Panc1 (cell line): ENCODE measurements around the gene PRND. TPM values are rescaled to one million over a fixed set of nuclear protein-coding genes. Genes with fewer than 3 reads are reported as not detected.

Experiments used
- ATAC-seq: fragments of 200-7000 bp; cut with Tn5 transposase; 2 replicates; pipeline ENCODE4 v1.9.1; 2020; ENCODE audit warnings: mild to moderate bottlenecking, moderate library complexity
- BruUV-seq: library from RNA; stranded (reverse); fragments of 400-500 nt; replicated peaks from 2 replicates; lab custom pipeline; 2021; lab: Mats Ljungman, UMichigan
- CTCF ChIA-PET: fragments of 300-600 bp; sonication (Branson Sonifier 250); formaldehyde crosslinking; loops from one replicate; lab custom pipeline; 2022; ENCODE audit warnings: antibody characterized with exemption; lab: Charles Lee
- POLR2A ChIA-PET: fragments of 300-600 bp; sonication (Branson Sonifier 250); formaldehyde crosslinking; loops from one replicate; lab custom pipeline; 2022; ENCODE audit warnings: antibody characterized with exemption; lab: Charles Lee
- DNase-seq: peaks from one replicate; pipeline ENCODE4 v3.0.0-alpha.2; 2010; ENCODE audit warnings: low read depth, low spot score
- H3K27ac ChIP-seq: 2 replicates; pipeline ENCODE4 v1.5.1; 2011; ENCODE audit warnings: mild to moderate bottlenecking, low read length, inconsistent platforms
- H3K27me3 ChIP-seq: fragments of 200-500 bp; sonication (Bioruptor generic); 2 replicates; pipeline ENCODE4 v1.6.0; 2014; ENCODE audit warnings: low read length, inconsistent platforms; ENCODE audit not compliant: control insufficient read depth, insufficient read depth
- H3K36me3 ChIP-seq: fragments of 200-500 bp; sonication (Bioruptor generic); 2 replicates; pipeline ENCODE4 v1.5.1; 2014; ENCODE audit warnings: inconsistent platforms, mild to moderate bottlenecking, low read length, moderate library complexity; ENCODE audit not compliant: control insufficient read depth, insufficient read depth
- H3K4me1 ChIP-seq: 2 replicates; pipeline ENCODE4 v1.5.1; 2011; ENCODE audit warnings: inconsistent platforms, mild to moderate bottlenecking, low read length, moderate library complexity; ENCODE audit not compliant: control insufficient read depth, insufficient read depth
- H3K4me3 ChIP-seq, 2 experiments: 2 replicates each; pipeline ENCODE4 v1.5.1; 2011 to 2012; ENCODE audit warnings: low read depth in 2 of 2, low read length in 2 of 2, mild to moderate bottlenecking in 2 of 2, inconsistent platforms in 1 of 2, moderate library complexity in 1 of 2
- H3K9me3 ChIP-seq: fragments of 200-500 bp; sonication (Bioruptor generic); 2 replicates; pipeline ENCODE4 v1.5.1; 2014; ENCODE audit warnings: low read depth, mild to moderate bottlenecking, inconsistent platforms, low read length, moderate library complexity; ENCODE audit not compliant: control insufficient read depth, insufficient read depth
- POLR2AphosphoS5 ChIP-seq: IDR thresholded peaks from 2 replicates; pipeline ENCODE4 v1.6.1; 2012; ENCODE audit warnings: mild to moderate bottlenecking, low read depth, low read length, moderate library complexity
- SIN3A ChIP-seq: IDR thresholded peaks from 2 replicates; pipeline ENCODE4 v1.6.1; 2012; ENCODE audit warnings: low read depth, mild to moderate bottlenecking, low read length, moderate library complexity, borderline replicate concordance; ENCODE audit not compliant: insufficient read depth
- TCF7L2 ChIP-seq: IDR thresholded peaks from 2 replicates; pipeline ENCODE4 v1.6.1; 2011; ENCODE audit warnings: mild to moderate bottlenecking, low read depth, low read length, inconsistent platforms
- in situ Hi-C: cut with HindIII; loops from 2 replicates; pipeline ENCODE4 v1.10.0; 2016; ENCODE audit warnings: low sequenced_read_pairs, low pct_unique_long_range_greater_than_20kb
- intact Hi-C: fragments of 100-400 bp; cut with micrococcal nuclease; formaldehyde crosslinking; loops from one replicate; pipeline ENCODE4 v1.10.0; 2022; ENCODE audit not compliant: unreplicated experiment
- total RNA-seq: library from RNA; stranded (reverse); gene quantifications from one replicate; pipeline ENCODE4 v1.2.1, GENCODE V29; 2021; ENCODE audit not compliant: unreplicated experiment
- TF ChIP-seq, protein P1 (sequence below): fragments of 450-650 bp; IDR thresholded peaks from 2 replicates; pipeline ENCODE4 v1.5.1; 2017; ENCODE audit warnings: mild to moderate bottlenecking
- TF ChIP-seq, protein P2 (sequence below), 2 experiments: IDR thresholded peaks; 2 replicates each; pipeline ENCODE4 v1.6.1; 2011 to 2012; ENCODE audit warnings: low read depth in 2 of 2, control low read depth in 1 of 2, low read length in 1 of 2, mild to moderate bottlenecking in 1 of 2, moderate library complexity in 1 of 2; ENCODE audit not compliant: insufficient read depth in 1 of 2

Gene PRND
- total RNA-seq, 1 experiment from 2014 or later, result not detected

DNA sequence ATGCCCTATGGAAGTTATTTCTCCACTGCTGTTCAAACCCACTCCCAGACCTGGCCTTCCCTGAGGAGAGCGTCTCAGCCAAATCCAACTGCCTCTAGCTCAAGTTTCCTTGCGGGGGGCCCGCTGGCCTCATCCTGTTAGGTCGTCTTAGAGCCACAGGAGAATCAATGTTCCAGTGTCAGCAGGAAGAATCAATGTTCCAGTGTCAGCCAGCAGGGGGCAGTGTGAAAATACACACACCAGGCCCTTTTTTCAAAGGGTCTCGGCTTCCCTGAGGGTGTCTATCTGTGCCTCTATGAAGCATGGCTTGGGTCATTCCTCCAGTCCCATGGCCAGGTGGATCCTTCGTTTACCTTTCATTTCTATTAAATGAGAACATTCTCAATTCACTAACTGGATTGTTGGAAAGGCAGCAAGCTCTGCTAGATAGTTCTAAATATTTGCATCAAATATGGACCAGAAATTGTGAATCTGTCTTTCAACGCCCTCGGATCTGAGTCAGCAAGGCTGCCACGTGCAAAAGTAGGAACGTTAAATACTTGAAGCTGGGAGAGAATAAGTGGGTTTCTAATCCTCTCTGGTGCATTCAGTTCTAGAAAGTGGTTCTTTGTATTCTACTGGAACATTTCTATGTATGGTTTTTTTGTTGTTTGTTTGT, 19.2 kb downstream of the PRND start:
- ChIA-PET POLR2A (no interaction called here), CTCF (interaction anchor here (0.7 kb wide), 1 partner anchor 86 kb away, joined by 3 read pairs; no protein-coding TSS in a partner anchor)
- DNase-seq (no peak), ATAC-seq (peak; percentile 66; the same call in 1 of the 2 replicates)
- Histone ChIP-seq H3K27ac (no peak overlapping the region), H3K4me3 (no peak overlapping the region), H3K27me3 (peaks cover 5% of the 10 kb centered on the region; the same call in 1 of the 2 replicates), H3K4me1 (no peaks in the 10 kb centered on the region), H3K9me3 (no peaks in the 10 kb centered on the region), H3K36me3 (no peaks in the 10 kb centered on the region)
- no TSS peak for BruUV-seq
- TF ChIP-seq TCF7L2, result no peak
- TF ChIP-seq, protein P1, sequence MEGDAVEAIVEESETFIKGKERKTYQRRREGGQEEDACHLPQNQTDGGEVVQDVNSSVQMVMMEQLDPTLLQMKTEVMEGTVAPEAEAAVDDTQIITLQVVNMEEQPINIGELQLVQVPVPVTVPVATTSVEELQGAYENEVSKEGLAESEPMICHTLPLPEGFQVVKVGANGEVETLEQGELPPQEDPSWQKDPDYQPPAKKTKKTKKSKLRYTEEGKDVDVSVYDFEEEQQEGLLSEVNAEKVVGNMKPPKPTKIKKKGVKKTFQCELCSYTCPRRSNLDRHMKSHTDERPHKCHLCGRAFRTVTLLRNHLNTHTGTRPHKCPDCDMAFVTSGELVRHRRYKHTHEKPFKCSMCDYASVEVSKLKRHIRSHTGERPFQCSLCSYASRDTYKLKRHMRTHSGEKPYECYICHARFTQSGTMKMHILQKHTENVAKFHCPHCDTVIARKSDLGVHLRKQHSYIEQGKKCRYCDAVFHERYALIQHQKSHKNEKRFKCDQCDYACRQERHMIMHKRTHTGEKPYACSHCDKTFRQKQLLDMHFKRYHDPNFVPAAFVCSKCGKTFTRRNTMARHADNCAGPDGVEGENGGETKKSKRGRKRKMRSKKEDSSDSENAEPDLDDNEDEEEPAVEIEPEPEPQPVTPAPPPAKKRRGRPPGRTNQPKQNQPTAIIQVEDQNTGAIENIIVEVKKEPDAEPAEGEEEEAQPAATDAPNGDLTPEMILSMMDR, result peak; percentile 91
- TF ChIP-seq POLR2AphosphoS5, result no peak
- TF ChIP-seq, protein P2, sequence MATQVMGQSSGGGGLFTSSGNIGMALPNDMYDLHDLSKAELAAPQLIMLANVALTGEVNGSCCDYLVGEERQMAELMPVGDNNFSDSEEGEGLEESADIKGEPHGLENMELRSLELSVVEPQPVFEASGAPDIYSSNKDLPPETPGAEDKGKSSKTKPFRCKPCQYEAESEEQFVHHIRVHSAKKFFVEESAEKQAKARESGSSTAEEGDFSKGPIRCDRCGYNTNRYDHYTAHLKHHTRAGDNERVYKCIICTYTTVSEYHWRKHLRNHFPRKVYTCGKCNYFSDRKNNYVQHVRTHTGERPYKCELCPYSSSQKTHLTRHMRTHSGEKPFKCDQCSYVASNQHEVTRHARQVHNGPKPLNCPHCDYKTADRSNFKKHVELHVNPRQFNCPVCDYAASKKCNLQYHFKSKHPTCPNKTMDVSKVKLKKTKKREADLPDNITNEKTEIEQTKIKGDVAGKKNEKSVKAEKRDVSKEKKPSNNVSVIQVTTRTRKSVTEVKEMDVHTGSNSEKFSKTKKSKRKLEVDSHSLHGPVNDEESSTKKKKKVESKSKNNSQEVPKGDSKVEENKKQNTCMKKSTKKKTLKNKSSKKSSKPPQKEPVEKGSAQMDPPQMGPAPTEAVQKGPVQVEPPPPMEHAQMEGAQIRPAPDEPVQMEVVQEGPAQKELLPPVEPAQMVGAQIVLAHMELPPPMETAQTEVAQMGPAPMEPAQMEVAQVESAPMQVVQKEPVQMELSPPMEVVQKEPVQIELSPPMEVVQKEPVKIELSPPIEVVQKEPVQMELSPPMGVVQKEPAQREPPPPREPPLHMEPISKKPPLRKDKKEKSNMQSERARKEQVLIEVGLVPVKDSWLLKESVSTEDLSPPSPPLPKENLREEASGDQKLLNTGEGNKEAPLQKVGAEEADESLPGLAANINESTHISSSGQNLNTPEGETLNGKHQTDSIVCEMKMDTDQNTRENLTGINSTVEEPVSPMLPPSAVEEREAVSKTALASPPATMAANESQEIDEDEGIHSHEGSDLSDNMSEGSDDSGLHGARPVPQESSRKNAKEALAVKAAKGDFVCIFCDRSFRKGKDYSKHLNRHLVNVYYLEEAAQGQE (IDR thresholded peaks at IDR 0.05; ENCODE audit: insufficient read depth in 1 of 2, low read depth in 2 of 2, low read length in 1 of 2), result no peak
- TF ChIP-seq SIN3A, result no peak
- in situ Hi-C loops (no loop called here), intact Hi-C loops (no loop called here)

DNA sequence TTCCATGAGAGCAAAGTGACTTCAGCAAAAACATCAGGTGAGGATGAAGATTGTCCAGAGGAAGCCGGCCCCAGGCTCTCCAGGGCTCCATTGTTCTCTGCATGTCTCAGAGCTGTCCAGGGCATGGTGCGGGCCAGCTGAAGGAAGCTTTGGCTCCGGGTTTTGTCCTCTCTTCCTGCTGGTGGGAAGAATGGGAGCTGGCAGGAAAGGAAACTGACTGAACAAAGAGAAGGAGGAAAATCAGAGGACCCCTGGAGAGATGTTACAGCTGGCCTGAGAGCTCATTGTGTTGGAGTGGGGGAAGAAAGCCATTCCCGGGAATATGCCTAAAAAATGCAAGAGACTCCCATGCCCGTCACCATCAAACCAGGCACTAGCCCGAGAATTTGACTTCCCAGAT, 27.1 kb downstream of the PRND start:
- ATAC-seq (no peak), DNase-seq (no peak)
- no peaks in the 10 kb centered on the region for H3K9me3 ChIP-seq
- no peak overlapping the region for H3K27ac ChIP-seq
- H3K27me3 ChIP-seq, result peaks cover 10% of the 10 kb centered on the region; the same call in 1 of the 2 replicates
- intact Hi-C loops, result no loop called here
- no peaks in the 10 kb centered on the region for H3K36me3 ChIP-seq
- H3K4me3 ChIP-seq, result no peak overlapping the region
- ChIA-PET POLR2A (no interaction called here), CTCF (interaction anchor here (0.6 kb wide), 1 partner anchor 767 kb away, joined by 3 read pairs; no protein-coding TSS in a partner anchor)
- no peaks in the 10 kb centered on the region for H3K4me1 ChIP-seq
- TF ChIP-seq SIN3A (no peak), TCF7L2 (no peak), POLR2AphosphoS5 (no peak)
- TF ChIP-seq, protein P1, result no peak
- TF ChIP-seq, protein P2 (IDR thresholded peaks at IDR 0.05; ENCODE audit: insufficient read depth in 1 of 2, low read depth in 2 of 2, low read length in 1 of 2), result no peak
- in situ Hi-C loops, result no loop called here
- BruUV-seq, result no TSS peak
